Measurements from ENCODE around the gene RELL2. TPM values are rescaled to one million over a fixed set of nuclear protein-coding genes. Genes with fewer than 3 reads are reported as not detected.

Gene RELL2
- total RNA-seq, 4 donors from 2014 or later: 2.9 to 9.0 (median 5.7) TPM

DNA sequence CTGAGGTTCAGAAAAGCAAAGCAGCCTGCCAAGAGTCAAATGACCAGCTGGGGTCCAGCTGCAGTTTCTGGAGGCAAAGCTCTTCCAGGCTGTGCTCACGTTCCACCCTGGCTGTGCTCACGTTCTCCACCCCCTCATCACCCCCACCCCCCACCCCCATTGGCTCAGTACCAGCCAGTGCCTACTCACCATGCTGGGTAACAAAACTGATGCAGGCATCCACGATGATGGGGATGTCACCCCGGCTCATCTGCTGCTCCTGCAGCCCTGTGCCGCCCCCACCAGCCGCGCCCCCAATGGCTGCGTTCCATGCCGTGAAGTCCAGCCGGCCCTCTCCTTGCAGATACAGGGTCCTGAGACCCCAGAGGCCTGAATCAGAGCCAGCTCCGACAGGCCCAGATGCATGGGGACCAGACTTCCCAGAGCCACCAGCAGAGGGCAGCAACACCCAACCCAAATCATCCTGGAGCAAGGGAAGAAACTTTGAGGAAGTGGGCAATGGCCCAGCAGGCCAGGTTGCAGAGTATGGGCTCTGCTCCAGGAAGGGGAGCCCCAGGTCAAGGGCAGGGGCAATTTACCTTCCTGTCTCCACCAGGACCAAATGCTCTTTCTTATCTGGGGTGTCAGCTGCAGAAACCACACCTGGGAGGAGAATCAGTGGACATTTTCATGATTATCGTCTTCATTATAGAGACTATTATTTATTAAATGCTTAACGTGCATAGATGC, 28.1 kb downstream of the RELL2 start:
- TF ChIP-seq POLR2AphosphoS5 (IDR thresholded peaks at IDR 0.05): no peak
- TF ChIP-seq, protein P1, sequence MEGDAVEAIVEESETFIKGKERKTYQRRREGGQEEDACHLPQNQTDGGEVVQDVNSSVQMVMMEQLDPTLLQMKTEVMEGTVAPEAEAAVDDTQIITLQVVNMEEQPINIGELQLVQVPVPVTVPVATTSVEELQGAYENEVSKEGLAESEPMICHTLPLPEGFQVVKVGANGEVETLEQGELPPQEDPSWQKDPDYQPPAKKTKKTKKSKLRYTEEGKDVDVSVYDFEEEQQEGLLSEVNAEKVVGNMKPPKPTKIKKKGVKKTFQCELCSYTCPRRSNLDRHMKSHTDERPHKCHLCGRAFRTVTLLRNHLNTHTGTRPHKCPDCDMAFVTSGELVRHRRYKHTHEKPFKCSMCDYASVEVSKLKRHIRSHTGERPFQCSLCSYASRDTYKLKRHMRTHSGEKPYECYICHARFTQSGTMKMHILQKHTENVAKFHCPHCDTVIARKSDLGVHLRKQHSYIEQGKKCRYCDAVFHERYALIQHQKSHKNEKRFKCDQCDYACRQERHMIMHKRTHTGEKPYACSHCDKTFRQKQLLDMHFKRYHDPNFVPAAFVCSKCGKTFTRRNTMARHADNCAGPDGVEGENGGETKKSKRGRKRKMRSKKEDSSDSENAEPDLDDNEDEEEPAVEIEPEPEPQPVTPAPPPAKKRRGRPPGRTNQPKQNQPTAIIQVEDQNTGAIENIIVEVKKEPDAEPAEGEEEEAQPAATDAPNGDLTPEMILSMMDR (IDR thresholded peaks at IDR 0.05): peak; percentile 33 to 89
- no peak for TF ChIP-seq EP300 (IDR thresholded peaks at IDR 0.05)
- H3K27me3 ChIP-seq: no peaks in the 10 kb centered on the region
- no peaks in the 10 kb centered on the region for H3K4me1 ChIP-seq
- no peaks in the 10 kb centered on the region for H3K9me3 ChIP-seq
- peak in 1 of 2 donors; percentile 76 for DNase-seq (ENCODE audit: low spot score in 2 of 2)
- WGBS: 45% methylated on average over 2 of the region's 13 CpGs
- no peaks in the 10 kb centered on the region for H3K36me3 ChIP-seq
- H3K4me3 ChIP-seq: no peak overlapping the region
- H3K27ac ChIP-seq: no peak overlapping the region

DNA sequence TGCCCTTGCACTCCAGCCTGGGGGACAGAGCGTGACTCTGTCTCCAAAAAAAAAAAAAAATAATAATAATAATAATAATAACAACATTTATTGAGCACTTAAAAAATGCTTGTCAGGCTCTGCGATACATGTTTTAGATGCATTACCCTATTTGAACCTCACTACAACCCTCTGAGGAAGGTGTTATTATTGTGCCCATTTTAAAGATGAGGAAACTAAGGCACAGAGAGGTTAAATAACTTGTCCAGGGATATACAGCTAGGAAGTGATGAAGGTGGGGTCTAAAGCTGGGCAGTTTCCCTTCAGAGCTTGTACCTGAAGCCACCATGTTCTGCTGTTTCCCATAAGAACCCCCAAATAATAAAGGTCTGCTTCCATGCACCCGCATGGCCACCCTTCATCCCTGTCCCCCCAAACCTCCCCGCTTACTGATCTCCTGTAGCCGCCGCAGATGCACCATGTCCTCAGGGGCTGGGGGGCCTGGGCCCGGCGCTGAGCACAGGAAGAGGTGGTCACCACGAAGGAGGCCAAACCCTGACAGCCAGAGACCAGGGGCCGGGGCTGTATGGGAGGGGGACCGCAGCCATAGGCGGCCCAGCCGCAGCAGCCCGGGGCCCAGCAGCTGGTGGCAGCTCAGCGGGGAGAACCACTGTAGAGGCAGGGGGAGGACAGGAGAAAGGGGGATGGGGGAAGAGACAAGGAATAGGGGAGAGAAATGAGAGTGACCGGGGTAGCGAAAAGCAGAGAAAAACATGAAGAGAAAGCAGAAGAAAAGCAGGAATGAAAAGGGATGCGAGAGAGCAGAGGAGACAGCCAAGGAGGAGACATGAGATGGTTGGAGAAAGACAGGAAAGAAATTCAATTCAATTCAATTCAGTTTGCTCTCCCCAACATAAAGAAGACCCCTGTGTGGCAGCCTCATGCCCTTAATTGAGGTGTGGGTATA, 29.5 kb downstream of the RELL2 start:
- whole genome bisulfite sequencing: 92% methylated on average over 18 of the region's 18 CpGs
- no peak overlapping the region for H3K27ac ChIP-seq
- no peaks in the 10 kb centered on the region for H3K36me3 ChIP-seq
- H3K9me3 ChIP-seq: no peaks in the 10 kb centered on the region
- H3K4me1 ChIP-seq: no peaks in the 10 kb centered on the region
- TF ChIP-seq POLR2AphosphoS5 (IDR thresholded peaks at IDR 0.05): no peak
- TF ChIP-seq EP300 (IDR thresholded peaks at IDR 0.05): no peak
- no peak for TF ChIP-seq POLR2A (IDR thresholded peaks at IDR 0.05)
- H3K27me3 ChIP-seq: no peaks in the 10 kb centered on the region
- H3K4me3 ChIP-seq: no peak overlapping the region
- no peak for DNase-seq (ENCODE audit: low spot score in 2 of 2)

DNA sequence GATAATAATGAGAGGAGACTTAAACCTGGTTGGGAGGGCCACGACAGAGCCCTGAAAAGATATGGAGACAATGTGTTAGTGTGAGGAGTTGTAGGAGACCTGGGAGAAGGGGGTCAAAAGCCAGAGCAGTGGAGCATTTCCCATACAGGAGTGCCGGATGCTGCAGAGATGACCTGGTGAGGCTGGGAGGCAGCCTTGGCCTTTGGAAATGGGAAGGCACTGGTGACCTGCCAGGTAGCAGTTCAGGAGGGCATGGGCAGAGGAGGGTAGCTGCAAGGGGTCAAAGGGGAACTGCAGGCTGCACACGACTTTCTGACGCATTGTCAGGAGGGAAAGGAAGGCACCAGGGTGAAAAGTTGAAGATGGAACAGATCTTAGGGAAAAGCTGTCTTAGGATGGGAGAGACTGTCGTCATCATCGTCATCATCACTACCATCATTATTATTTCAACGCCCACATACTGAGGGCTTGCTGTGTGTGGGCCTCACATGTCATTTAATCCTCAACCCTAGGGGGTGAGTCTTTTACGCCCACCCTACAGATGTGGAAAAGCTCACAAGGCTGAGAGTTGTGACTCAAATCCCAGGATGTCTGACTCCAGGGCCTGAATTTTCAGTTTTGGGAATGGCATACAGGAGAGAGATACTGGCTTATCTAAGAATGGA, 31.9 kb downstream of the RELL2 start:
- Histone ChIP-seq H3K27me3 (no peaks in the 10 kb centered on the region), H3K27ac (no peak overlapping the region), H3K36me3 (no peaks in the 10 kb centered on the region), H3K9me3 (no peaks in the 10 kb centered on the region), H3K4me1 (no peaks in the 10 kb centered on the region), H3K4me3 (no peak overlapping the region)
- 78% methylated on average over 8 of the region's 8 CpGs for WGBS
- TF ChIP-seq POLR2AphosphoS5 (IDR thresholded peaks at IDR 0.05) (no peak), POLR2A (IDR thresholded peaks at IDR 0.05) (no peak), EP300 (IDR thresholded peaks at IDR 0.05) (no peak)
- TF ChIP-seq, protein P1 (IDR thresholded peaks at IDR 0.05): no peak
- no peak for DNase-seq (ENCODE audit: low spot score in 2 of 2)

DNA sequence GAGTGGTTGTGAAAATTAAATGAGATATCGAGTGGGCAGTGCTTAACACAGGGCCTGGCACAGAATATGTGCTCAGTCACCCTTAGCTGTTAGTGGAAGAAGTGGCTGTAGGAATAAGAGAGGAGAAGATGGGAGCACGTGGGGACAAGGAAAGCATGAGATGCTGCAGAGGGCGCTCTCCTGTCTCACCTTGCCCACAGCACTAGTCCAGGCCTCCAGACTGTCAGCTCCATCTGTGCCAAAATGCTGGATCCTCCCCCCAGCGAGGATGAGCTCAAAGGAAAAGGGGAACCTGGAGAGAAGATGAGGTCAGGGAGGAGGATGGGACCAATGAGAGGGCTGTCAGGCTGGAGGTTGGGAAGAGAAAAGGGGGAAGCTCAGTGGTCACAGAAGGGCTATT, 32.7 kb downstream of the RELL2 start:
- TF ChIP-seq POLR2A (IDR thresholded peaks at IDR 0.05) (no peak), EP300 (IDR thresholded peaks at IDR 0.05) (no peak), POLR2AphosphoS5 (IDR thresholded peaks at IDR 0.05) (no peak)
- TF ChIP-seq, protein P1 (IDR thresholded peaks at IDR 0.05): no peak
- H3K27ac ChIP-seq: no peak overlapping the region
- H3K36me3 ChIP-seq: no peaks in the 10 kb centered on the region
- H3K4me3 ChIP-seq: no peak overlapping the region
- no peaks in the 10 kb centered on the region for H3K9me3 ChIP-seq
- WGBS: 69% methylated on average over 4 of the region's 4 CpGs
- H3K4me1 ChIP-seq: no peaks in the 10 kb centered on the region
- no peaks in the 10 kb centered on the region for H3K27me3 ChIP-seq
- DNase-seq (ENCODE audit: low spot score in 2 of 2): no peak

DNA sequence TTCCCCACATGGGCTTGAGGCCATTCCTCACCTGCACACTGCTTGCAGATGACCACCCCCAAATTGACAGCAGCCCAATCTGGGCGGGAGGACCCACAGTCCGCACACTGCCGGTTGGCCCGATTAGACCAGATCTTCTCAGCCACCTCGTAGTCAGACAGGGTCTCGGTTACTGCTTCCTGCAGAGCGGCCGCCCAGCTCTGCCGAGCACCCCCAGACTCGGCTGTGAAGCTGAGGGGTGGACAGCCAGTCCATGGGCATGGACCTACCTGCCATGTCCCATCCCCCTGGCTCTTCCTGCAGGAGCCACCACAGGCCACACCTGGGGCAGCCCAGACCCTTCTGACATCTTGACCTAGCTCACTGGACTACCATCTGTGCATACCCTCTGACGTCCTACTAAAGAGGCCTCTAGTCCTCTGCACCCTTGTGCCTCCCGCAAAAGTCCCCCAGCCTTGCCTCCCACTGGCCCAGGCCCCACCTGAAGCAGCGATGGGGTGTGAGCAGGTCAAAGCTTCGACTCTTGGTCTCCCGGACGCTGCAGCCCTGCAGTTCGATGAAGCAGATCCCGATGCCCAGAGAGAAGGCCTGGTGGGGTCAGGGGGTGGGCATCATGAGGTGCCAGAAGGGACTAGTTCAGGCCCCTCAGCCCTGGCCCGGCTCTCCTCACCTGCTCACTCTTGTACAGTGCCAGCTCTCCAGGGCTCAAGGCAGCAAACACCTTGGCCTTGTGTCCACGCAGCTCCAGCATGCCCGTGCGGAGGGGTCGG, 35.5 kb downstream of the RELL2 start:
- H3K4me3 ChIP-seq: no peak overlapping the region
- WGBS: 94% methylated on average over 18 of the region's 23 CpGs
- no peaks in the 10 kb centered on the region for H3K4me1 ChIP-seq
- TF ChIP-seq, protein P1 (IDR thresholded peaks at IDR 0.05): no peak
- TF ChIP-seq EP300 (IDR thresholded peaks at IDR 0.05) (no peak), POLR2AphosphoS5 (IDR thresholded peaks at IDR 0.05) (no peak), POLR2A (IDR thresholded peaks at IDR 0.05) (no peak)
- no peak for DNase-seq (ENCODE audit: low spot score in 2 of 2)
- H3K27ac ChIP-seq: no peak overlapping the region
- no peaks in the 10 kb centered on the region for H3K36me3 ChIP-seq
- H3K27me3 ChIP-seq: no peaks in the 10 kb centered on the region
- no peaks in the 10 kb centered on the region for H3K9me3 ChIP-seq
